HepG2 (cell line): Measurements from ENCODE around the gene PDK1. TPM values are rescaled to one million over a fixed set of nuclear protein-coding genes. Genes with fewer than 3 reads are reported as not detected.

ENCODE experiments used
- CEBPB ChIP-seq: IDR thresholded peaks from 2 replicates; pipeline ENCODE4 v1.6.1; 2011; ENCODE audit warnings: low read depth, low read length, improper control_type of control experiment, borderline replicate concordance
- CEBPG ChIP-seq: IDR thresholded peaks from 2 replicates; pipeline ENCODE4 v1.6.1; 2016
- FOXK1 ChIP-seq: sonication (generic); formaldehyde crosslinking; IDR thresholded peaks from 2 replicates; pipeline ENCODE4 v1.4.0; 2020; ENCODE audit warnings: low read depth, missing genetic modification reagents, borderline replicate concordance
- FOXP1 ChIP-seq, 2 experiments: fragments of 450-650 bp in 1 of 2; IDR thresholded peaks; 2 replicates each; pipeline ENCODE4 v1.6.1; 2017 to 2018; ENCODE audit warnings: antibody characterized with exemption in 1 of 2
- GLI4 ChIP-seq: sonication (generic); formaldehyde crosslinking; IDR thresholded peaks from 2 replicates; pipeline ENCODE4 v1.5.1; 2020; ENCODE audit warnings: missing genetic modification reagents, mild to moderate bottlenecking, moderate library complexity, borderline replicate concordance
- MAF1 ChIP-seq: sonication (generic); formaldehyde crosslinking; IDR thresholded peaks from 2 replicates; pipeline ENCODE4 v1.5.0; 2020; ENCODE audit warnings: missing genetic modification reagents, borderline replicate concordance
- NONO ChIP-seq, 2 experiments: fragments of 450-650 bp in 1 of 2; sonication (generic) in 1 of 2; formaldehyde crosslinking in 1 of 2; IDR thresholded peaks in 1 of 2; conservative IDR thresholded peaks in 1 of 2; 2 replicates each; pipeline versions ENCODE4 v1.6.1 to v1.8.0; 2017 to 2022; ENCODE audit warnings: mild to moderate bottlenecking in 1 of 2, missing genetic modification reagents in 1 of 2, moderate library complexity in 1 of 2
- PRMT3 ChIP-seq: sonication (generic); formaldehyde crosslinking; IDR thresholded peaks from 2 replicates; pipeline ENCODE4 v1.8.1; 2022; ENCODE audit warnings: low read depth, mild to moderate bottlenecking, moderate library complexity, missing genetic modification reagents, borderline replicate concordance
- SNAI1 ChIP-seq: sonication (generic); formaldehyde crosslinking; IDR thresholded peaks from 2 replicates; pipeline ENCODE4 v1.5.0; 2020; ENCODE audit warnings: mild to moderate bottlenecking, missing genetic modification reagents, borderline replicate concordance
- TRIM24 ChIP-seq: sonication (generic); formaldehyde crosslinking; IDR thresholded peaks from 2 replicates; pipeline ENCODE4 v1.8.0; 2022; ENCODE audit warnings: mild to moderate bottlenecking, missing genetic modification reagents
- ZFP36L1 ChIP-seq: sonication (generic); formaldehyde crosslinking; IDR thresholded peaks from 2 replicates; pipeline ENCODE4 v1.8.0; 2022; ENCODE audit warnings: mild to moderate bottlenecking, missing genetic modification reagents, moderate library complexity
- ZMYM4 ChIP-seq: sonication (generic); formaldehyde crosslinking; IDR thresholded peaks from 2 replicates; pipeline ENCODE4 v1.8.1; 2023; ENCODE audit warnings: mild to moderate bottlenecking, missing genetic modification reagents
- ZNF224 ChIP-seq: sonication (generic); formaldehyde crosslinking; IDR thresholded peaks from 2 replicates; pipeline ENCODE4 v1.5.0; 2020; ENCODE audit warnings: mild to moderate bottlenecking, missing genetic modification reagents
- ZNF652 ChIP-seq: IDR thresholded peaks from 2 replicates; pipeline ENCODE4 v1.6.1; 2016; ENCODE audit warnings: low read depth, borderline replicate concordance
- ZNF691 ChIP-seq: sonication (generic); formaldehyde crosslinking; IDR thresholded peaks from 2 replicates; pipeline ENCODE4 v1.4.0; 2020; ENCODE audit warnings: missing genetic modification reagents, low read depth, mild to moderate bottlenecking, borderline replicate concordance
- ZNF724P ChIP-seq: sonication (generic); formaldehyde crosslinking; IDR thresholded peaks from 2 replicates; pipeline ENCODE4 v1.8.0; 2022; ENCODE audit warnings: missing genetic modification reagents, borderline replicate concordance
- ZNF83 ChIP-seq: sonication (generic); formaldehyde crosslinking; IDR thresholded peaks from 2 replicates; pipeline ENCODE4 v1.4.0; 2020; ENCODE audit warnings: missing genetic modification reagents, mild to moderate bottlenecking, borderline replicate concordance
- ZNF850 ChIP-seq: sonication (generic); formaldehyde crosslinking; conservative IDR thresholded peaks from 2 replicates; pipeline ENCODE4 v1.9.0; 2021; ENCODE audit warnings: mild to moderate bottlenecking, missing genetic modification reagents
- ZZZ3 ChIP-seq: sonication (generic); formaldehyde crosslinking; IDR thresholded peaks from 2 replicates; pipeline ENCODE4 v1.4.0; 2020; ENCODE audit warnings: missing genetic modification reagents, mild to moderate bottlenecking, borderline replicate concordance
- polyA plus RNA-seq, 8 experiments: library from polyadenylated mRNA; depleted of rRNA in 3 of 8; stranded (reverse) in 7 of 8; unstranded in 1 of 8; fragments of >200 nt; fragmentation: Illumina TruSeq in 4 of 8; extraction: Trizol in 4 of 8; gene quantifications; 2 replicates each; pipeline versions ENCODE4 v1.2.1 to v1.2.3, GENCODE V29; 2011 to 2016; ENCODE audit warnings: low read depth in 4 of 8, missing spikeins in 1 of 8, mixed read lengths in 1 of 8; ENCODE audit not compliant: insufficient read depth in 1 of 8
- total RNA-seq, 5 experiments: library from RNA; depleted of rRNA; stranded (reverse); fragments of >200 nt; fragmentation: Illumina TruSeq; extraction: Trizol; gene quantifications; 2 replicates each; pipeline ENCODE4 v1.2.3, GENCODE V29; 2016; ENCODE audit warnings: low read depth in 1 of 5
- TF ChIP-seq, protein P1 (sequence below): IDR thresholded peaks from 2 replicates; pipeline ENCODE4 v1.6.1; 2016
- TF ChIP-seq, protein P2 (sequence below): sonication (generic); formaldehyde crosslinking; IDR thresholded peaks from 2 replicates; pipeline ENCODE4 v1.5.0; 2020; ENCODE audit warnings: mild to moderate bottlenecking, missing genetic modification reagents
- TF ChIP-seq, protein P3 (sequence below): sonication (generic); formaldehyde crosslinking; IDR thresholded peaks from 2 replicates; pipeline ENCODE4 v1.9.0; 2021; ENCODE audit warnings: missing genetic modification reagents, borderline replicate concordance

The PDK1 gene
- total and polyA plus RNA-seq, 2 of the 13 experiments (the other 11 are each of a cell fraction or from before 2014, with no cell fraction given) = 11.9 to 96.9 TPM

- TF ChIP-seq FOXK1 (peak; percentile 66; the same call in 1 of the 2 replicates), ZNF850 (CRISPR knock-in tag) (0 out of 2 replicates have a peak, but pooled peaks have one; percentile 56), SNAI1 (peak; percentile 82; the same call in 1 of the 2 replicates), ZNF83 (CRISPR knock-in tag) (peak; percentile 67; the same call in 1 of the 2 replicates), CEBPB (no peak), ZFP36L1 (no peak), ZZZ3 (CRISPR knock-in tag) (0 out of 2 replicates have a peak, but pooled peaks have one; percentile 4), NONO (IDR thresholded peaks at IDR 0.05) (no peak), NONO (CRISPR knock-in tag; conservative IDR thresholded peaks at IDR 0.05) (peak; percentile 79; the same call in 1 of the 2 replicates), MAF1 (CRISPR knock-in tag) (0 out of 2 replicates have a peak, but pooled peaks have one; percentile 56), ZMYM4 (CRISPR knock-in tag) (0 out of 2 replicates have a peak, but pooled peaks have one; percentile 16), GLI4 (CRISPR knock-in tag) (peak; percentile 84), ZNF652 (CRISPR knock-in tag) (no peak), TRIM24 (CRISPR knock-in tag) (no peak), ZNF691 (CRISPR knock-in tag) (peak; percentile 39; the same call in 1 of the 2 replicates), CEBPG (CRISPR knock-in tag) (peak; percentile 45; the same call in 1 of the 2 replicates), ZNF724P (no peak; the same call in 1 of the 2 replicates), ZNF224 (CRISPR knock-in tag) (no peak; the same call in 1 of the 2 replicates), FOXP1 (IDR thresholded peaks at IDR 0.05) (no peak), FOXP1 (CRISPR knock-in tag; IDR thresholded peaks at IDR 0.05) (peak; percentile 31; the same call in 1 of the 2 replicates), PRMT3 (no peak)
- TF ChIP-seq, protein P1, sequence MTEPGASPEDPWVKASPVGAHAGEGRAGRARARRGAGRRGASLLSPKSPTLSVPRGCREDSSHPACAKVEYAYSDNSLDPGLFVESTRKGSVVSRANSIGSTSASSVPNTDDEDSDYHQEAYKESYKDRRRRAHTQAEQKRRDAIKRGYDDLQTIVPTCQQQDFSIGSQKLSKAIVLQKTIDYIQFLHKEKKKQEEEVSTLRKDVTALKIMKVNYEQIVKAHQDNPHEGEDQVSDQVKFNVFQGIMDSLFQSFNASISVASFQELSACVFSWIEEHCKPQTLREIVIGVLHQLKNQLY (CRISPR knock-in tag) = no peak
- TF ChIP-seq, protein P2, sequence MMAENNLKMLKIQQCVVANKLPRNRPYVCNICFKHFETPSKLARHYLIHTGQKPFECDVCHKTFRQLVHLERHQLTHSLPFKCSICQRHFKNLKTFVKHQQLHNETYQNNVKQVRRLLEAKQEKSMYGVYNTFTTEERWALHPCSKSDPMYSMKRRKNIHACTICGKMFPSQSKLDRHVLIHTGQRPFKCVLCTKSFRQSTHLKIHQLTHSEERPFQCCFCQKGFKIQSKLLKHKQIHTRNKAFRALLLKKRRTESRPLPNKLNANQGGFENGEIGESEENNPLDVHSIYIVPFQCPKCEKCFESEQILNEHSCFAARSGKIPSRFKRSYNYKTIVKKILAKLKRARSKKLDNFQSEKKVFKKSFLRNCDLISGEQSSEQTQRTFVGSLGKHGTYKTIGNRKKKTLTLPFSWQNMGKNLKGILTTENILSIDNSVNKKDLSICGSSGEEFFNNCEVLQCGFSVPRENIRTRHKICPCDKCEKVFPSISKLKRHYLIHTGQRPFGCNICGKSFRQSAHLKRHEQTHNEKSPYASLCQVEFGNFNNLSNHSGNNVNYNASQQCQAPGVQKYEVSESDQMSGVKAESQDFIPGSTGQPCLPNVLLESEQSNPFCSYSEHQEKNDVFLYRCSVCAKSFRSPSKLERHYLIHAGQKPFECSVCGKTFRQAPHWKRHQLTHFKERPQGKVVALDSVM (CRISPR knock-in tag) = peak; percentile 12; the same call in 1 of the 2 replicates
- TF ChIP-seq, protein P3, sequence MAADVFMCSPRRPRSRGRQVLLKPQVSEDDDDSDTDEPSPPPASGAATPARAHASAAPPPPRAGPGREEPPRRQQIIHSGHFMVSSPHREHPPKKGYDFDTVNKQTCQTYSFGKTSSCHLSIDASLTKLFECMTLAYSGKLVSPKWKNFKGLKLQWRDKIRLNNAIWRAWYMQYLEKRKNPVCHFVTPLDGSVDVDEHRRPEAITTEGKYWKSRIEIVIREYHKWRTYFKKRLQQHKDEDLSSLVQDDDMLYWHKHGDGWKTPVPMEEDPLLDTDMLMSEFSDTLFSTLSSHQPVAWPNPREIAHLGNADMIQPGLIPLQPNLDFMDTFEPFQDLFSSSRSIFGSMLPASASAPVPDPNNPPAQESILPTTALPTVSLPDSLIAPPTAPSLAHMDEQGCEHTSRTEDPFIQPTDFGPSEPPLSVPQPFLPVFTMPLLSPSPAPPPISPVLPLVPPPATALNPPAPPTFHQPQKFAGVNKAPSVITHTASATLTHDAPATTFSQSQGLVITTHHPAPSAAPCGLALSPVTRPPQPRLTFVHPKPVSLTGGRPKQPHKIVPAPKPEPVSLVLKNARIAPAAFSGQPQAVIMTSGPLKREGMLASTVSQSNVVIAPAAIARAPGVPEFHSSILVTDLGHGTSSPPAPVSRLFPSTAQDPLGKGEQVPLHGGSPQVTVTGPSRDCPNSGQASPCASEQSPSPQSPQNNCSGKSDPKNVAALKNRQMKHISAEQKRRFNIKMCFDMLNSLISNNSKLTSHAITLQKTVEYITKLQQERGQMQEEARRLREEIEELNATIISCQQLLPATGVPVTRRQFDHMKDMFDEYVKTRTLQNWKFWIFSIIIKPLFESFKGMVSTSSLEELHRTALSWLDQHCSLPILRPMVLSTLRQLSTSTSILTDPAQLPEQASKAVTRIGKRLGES (CRISPR knock-in tag) = no peak
These were observed 569 bp downstream of the PDK1 start (continued) for GRCh38 chr2:172556284-172557033.
